GM12874 (cell line): ENCODE data around the gene DMAC2L.

ENCODE experiments used
- CTCF ChIP-seq: IDR thresholded peaks from 2 replicates; pipeline ENCODE4 v1.5.1; 2011; ENCODE audit warnings: low read depth, mild to moderate bottlenecking, control low read depth, low read length, moderate library complexity; ENCODE audit not compliant: insufficient read depth

DMAC2L gene

DNA sequence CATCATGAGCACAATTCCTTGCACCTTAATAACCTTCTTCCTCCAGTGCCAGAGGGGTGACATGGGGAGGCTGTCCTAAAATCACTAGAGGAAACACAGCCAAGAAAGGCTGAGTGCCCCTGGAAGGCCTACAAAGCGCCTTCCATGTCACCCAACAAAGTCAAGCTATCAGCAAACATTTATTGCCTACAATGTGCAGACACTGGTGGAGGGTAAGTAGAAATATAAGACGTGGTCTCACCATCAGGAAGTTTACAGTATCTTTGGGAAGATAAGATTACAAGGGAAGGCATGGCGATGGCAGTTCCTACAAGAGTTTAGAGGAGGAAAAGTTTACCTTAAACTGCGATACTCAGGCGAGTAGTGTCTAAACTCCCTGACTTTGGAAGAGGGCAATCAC is 27.9 kb downstream of the DMAC2L start:
- no peak for TF ChIP-seq CTCF

GRCh38 chr14:50340963-50341362 is 28.8 kb downstream of the DMAC2L start:
- TF ChIP-seq CTCF, result peak; percentile 46; the same call in 1 of the 2 replicates

- TF ChIP-seq CTCF, result peak; percentile 72
Measured at GRCh38 chr14:50342221-50343078, 30.3 kb downstream of the DMAC2L start.

- no peak for TF ChIP-seq CTCF
Measured at GRCh38 chr14:50343434-50343833, 31.3 kb downstream of the DMAC2L start.

DNA sequence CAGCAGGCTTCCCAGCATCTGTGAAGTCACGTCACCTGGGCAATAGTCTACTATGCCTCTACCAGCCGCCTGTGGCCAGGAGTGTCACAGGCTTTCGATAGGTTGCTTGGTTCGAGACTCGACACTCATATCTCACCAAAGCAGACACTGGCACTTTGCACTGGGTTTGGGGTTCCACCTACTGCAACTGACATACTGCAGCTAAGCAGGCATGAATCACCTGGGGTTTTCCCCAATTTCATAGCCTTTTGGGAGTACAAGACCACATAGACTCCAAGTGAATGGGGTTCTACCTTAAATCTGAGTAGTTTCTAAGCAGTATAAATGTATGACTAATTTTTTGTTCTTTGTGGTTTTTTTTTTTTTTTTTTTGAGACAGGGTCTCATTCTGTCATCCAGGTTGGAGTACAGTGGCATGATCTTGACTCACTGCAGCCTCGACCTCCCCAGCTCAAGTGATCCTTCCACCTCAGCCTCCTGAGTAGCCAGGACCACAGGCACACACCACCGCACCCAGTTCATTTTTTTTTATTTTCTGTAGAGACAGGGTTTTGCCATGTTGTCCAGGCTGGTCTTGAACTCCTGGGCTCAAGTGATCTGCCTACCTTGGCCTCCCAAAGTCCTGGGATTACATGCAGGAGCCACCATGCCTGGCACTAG is 32.1 kb downstream of the DMAC2L start:
- no peak for TF ChIP-seq CTCF

DNA sequence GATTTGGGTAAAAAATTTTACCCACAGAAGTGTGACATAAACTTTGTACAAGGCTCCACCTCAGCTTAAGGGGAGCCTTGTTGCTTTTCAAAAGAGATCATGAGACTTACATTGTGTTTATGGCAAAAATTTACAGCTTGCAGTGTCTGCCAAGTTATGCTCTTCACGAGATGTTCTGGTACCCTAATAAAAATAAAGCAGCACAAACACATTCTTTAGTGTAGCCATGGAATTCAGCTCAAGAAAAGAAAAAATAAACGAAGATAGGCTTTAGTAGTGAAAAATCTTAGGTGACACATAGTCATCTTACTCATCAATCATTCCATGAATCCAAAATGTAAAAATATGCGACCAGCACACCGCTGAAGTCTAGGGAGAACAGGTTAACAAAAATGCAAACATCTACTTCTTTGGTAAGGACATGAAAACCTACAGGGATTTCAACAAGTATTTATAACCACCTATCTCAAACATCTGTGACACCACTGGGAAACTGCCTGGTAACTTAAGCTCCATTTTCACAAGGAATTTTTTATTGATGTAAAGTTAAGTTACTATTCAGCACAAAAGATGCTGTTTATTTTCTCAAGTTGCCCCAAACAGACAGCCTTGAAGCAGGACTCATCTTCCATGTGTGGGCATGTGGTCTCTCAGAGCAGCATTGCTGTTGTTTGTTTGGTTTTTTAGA is 32.9 kb downstream of the DMAC2L start:
- no peak for TF ChIP-seq CTCF

- no peak for TF ChIP-seq CTCF
Measured at GRCh38 chr14:50345846-50346422, 33.8 kb downstream of the DMAC2L start.
